BLaER1 (cell line): Measurements from ENCODE around the gene DNAJC21.

Source experiments
- H3K27ac ChIP-seq: shearing (Covaris generic); formaldehyde crosslinking; 2 replicates; pipeline ENCODE4 v1.8.1; 2022
- H3K27me3 ChIP-seq: shearing (Covaris generic); formaldehyde crosslinking; 2 replicates; pipeline ENCODE4 v1.8.1; 2022
- H3K36me3 ChIP-seq: shearing (Covaris generic); formaldehyde crosslinking; 2 replicates; pipeline ENCODE4 v1.8.1; 2022
- H3K4me1 ChIP-seq: shearing (Covaris generic); formaldehyde crosslinking; 2 replicates; pipeline ENCODE4 v1.8.1; 2022
- H3K4me2 ChIP-seq: shearing (Covaris generic); formaldehyde crosslinking; 2 replicates; pipeline ENCODE4 v1.8.1; 2022
- H3K4me3 ChIP-seq: shearing (Covaris generic); formaldehyde crosslinking; 2 replicates; pipeline ENCODE4 v1.8.1; 2022
- H3K9ac ChIP-seq: shearing (Covaris generic); formaldehyde crosslinking; 2 replicates; pipeline ENCODE4 v1.8.1; 2022
- H3K9me3 ChIP-seq: shearing (Covaris generic); formaldehyde crosslinking; 2 replicates; pipeline ENCODE4 v1.8.1; 2022
- H4K20me1 ChIP-seq: shearing (Covaris generic); formaldehyde crosslinking; 2 replicates; pipeline ENCODE4 v1.8.1; 2022
- Cebpa-rat ChIP-seq: shearing (Covaris generic); IDR thresholded peaks from 2 replicates; pipeline ENCODE4 v1.8.1; 2022

DNAJC21 gene

DNA sequence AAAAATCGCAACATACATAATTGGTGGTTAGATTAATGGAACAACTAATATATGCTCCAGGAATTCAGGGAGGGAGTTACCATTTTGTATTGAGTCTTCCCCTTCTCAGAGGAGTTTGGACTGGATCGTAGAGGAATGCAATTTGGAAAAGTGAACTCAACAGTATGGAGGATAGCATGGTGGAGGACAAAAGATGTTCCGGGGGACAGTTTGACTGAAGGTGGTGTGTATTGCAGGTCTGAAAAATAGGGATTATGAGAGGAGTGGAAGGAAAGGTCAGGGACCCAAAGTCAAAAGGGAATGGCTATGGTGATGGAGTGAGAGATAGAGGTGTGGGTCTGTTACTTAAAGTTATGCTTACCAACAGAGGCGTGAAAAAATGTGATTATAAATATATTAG, 1.5 kb downstream of the DNAJC21 start:
- Histone ChIP-seq H3K27ac (no peak overlapping the region; the same call in 1 of the 2 replicates), H3K36me3 (peaks cover 47% of the 10 kb centered on the region), H3K4me3 (peak overlapping the region; percentile 94), H3K9me3 (no peaks in the 10 kb centered on the region), H3K27me3 (no peaks in the 10 kb centered on the region), H3K4me1 (peaks cover 27% of the 10 kb centered on the region), H4K20me1 (peaks cover 54% of the 10 kb centered on the region), H3K9ac (peak overlapping the region; percentile 94), H3K4me2 (peak overlapping the region; percentile 81)
- TF ChIP-seq Cebpa-rat: no peak

GRCh38 chr5:34932947-34933346, 3.6 kb downstream of the DNAJC21 start:
- Histone ChIP-seq H3K36me3 (peaks cover 52% of the 10 kb centered on the region), H3K9me3 (no peaks in the 10 kb centered on the region), H3K4me3 (no peak overlapping the region), H3K27ac (no peak overlapping the region), H3K4me1 (peaks cover 27% of the 10 kb centered on the region), H4K20me1 (peaks cover 54% of the 10 kb centered on the region), H3K9ac (no peak overlapping the region), H3K27me3 (no peaks in the 10 kb centered on the region), H3K4me2 (no peak overlapping the region)
- TF ChIP-seq Cebpa-rat: no peak

DNA sequence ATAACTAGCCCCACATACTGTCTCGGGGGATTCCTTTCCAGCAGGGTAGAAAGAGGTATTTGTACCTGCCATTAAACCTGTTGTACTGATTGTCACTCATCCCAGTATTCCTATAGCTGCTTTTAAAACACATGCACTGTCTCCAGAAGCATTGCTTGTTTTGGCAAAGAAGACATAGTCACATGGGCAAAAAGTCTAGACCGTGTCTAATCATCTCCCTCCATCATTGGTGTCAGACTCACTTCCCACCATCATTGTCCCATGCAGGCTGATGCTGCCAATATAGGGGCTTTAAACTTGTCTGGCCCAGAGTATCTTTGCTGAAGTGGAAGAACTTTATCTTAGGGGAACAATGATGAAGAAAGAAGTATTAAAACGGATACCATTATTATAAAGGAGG, 12.6 kb downstream of the DNAJC21 start:
- no peaks in the 10 kb centered on the region for H3K4me1 ChIP-seq
- H3K27me3 ChIP-seq: no peaks in the 10 kb centered on the region
- H3K9me3 ChIP-seq: no peaks in the 10 kb centered on the region
- H3K36me3 ChIP-seq: peaks cover 91% of the 10 kb centered on the region
- H3K4me3 ChIP-seq: no peak overlapping the region
- H3K27ac ChIP-seq: no peak overlapping the region
- H3K4me2 ChIP-seq: no peak overlapping the region
- no peak overlapping the region for H3K9ac ChIP-seq
- H4K20me1 ChIP-seq: no peaks in the 10 kb centered on the region
- TF ChIP-seq Cebpa-rat: no peak

DNA sequence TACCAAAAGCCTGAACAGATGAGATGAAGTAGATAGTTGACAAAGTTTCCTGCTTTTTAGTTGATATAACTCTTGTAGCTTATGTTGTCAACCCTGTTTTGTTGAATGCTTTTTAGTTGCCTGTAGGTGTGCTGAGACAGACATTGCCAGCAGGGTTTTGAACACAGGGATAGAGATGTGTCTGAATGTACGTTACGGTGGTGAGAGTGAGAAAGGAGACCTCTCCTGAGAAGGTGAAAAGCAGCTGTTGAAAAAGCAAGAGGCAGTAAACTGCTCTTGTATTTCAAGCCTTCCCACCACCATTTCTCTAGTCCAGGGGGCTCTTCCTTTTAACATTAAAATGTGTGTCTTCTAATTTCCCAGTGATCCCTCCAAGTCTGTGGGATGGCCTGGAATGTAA, 14.7 kb downstream of the DNAJC21 start:
- H3K4me2 ChIP-seq: no peak overlapping the region
- H3K9me3 ChIP-seq: no peaks in the 10 kb centered on the region
- H3K27ac ChIP-seq: no peak overlapping the region
- H3K4me3 ChIP-seq: no peak overlapping the region
- H3K27me3 ChIP-seq: no peaks in the 10 kb centered on the region
- H3K9ac ChIP-seq: no peak overlapping the region
- no peaks in the 10 kb centered on the region for H3K4me1 ChIP-seq
- TF ChIP-seq Cebpa-rat: no peak
- H4K20me1 ChIP-seq: no peaks in the 10 kb centered on the region
- peaks cover 81% of the 10 kb centered on the region for H3K36me3 ChIP-seq

DNA sequence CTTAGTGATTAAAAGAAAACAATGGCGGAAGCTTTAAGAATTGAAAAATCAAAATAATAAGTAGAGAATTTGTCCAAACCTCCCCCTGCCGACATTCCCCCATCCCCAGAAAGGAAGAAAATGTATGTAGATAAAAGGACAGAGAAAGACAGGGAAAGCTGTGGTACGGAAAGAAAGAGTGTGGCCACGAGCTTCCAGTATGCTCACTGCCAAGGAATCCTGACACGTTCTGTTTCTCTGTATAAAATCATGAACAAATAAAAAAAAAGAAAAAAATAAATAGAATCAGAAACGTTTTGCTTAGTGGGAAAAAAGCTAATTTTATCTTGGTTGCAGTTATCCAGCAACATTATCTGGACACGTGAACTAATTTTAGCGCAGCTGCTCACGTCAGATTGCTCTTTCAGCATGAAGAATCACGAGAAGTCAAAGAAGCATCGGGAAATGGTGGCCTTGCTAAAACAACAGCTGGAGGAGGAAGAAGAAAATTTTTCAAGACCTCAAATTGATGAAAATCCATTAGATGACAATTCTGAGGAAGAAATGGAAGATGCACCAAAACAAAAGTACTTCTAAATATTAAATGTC, 15.2 kb downstream of the DNAJC21 start:
- Histone ChIP-seq H3K4me1 (no peaks in the 10 kb centered on the region), H3K4me2 (no peak overlapping the region), H3K9me3 (no peaks in the 10 kb centered on the region), H3K36me3 (peaks cover 81% of the 10 kb centered on the region), H3K4me3 (no peak overlapping the region), H3K27me3 (no peaks in the 10 kb centered on the region), H3K9ac (no peak overlapping the region), H4K20me1 (no peaks in the 10 kb centered on the region), H3K27ac (no peak overlapping the region)
- no peak for TF ChIP-seq Cebpa-rat

DNA sequence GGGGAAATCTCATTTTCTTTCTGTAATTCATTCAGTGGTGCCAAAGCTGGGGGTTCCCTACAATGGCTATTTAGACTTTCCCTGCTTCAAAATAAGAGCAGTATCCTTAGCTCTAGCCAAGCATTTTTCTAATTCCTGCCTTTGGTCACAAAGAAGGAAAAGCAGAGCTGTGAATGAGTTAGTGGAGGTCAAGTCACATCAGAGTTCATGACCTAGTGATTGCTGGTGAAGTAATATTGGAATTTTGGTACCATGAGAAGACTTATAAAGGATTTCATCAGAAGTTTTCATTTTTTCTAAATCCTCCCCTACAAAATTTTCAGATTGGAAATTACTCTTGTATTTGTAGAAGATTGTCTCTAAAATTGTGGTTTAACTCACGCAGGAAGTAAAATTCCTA, 28.0 kb downstream of the DNAJC21 start:
- no peak for TF ChIP-seq Cebpa-rat

DNA sequence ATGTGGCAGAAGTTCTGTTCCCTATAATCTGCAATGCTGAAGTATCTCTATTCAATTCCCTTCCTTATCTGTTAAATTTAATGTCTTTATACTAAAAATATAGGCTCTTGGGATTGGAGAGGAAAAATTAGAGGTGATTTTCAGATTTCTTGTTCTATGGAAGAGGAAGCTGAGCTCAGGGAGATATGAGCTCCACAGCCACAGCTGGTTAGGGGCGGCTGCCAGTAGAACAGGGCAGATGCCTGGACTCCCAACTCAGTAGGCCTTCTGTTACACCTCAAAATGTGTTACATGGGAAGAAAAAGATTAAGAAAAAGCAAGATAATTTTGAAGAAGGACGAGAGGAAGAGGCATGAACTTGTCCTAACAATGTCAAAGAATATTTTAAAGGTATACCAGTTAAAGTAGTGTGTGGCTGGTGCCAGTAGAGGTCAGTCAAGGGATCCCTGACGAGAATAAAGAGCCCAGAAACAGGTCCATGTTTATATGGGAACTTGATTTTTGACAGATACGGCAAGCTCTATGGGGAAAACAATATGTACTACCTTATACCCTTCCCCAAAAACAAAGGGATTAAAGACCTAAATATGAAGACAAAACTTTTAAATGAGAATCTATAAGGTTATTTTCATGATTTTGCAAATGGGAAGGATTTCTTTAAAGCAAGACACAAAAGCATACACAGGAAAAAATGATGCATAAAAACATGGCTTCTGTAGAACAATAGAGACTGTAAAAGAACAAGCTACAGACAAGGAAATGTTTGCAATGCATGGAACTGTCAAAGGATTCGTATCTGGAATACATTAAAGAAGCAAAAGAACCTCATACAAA, 28.7 kb downstream of the DNAJC21 start:
- no peaks in the 10 kb centered on the region for H3K4me1 ChIP-seq
- H3K36me3 ChIP-seq: peaks cover 22% of the 10 kb centered on the region
- H3K9ac ChIP-seq: no peak overlapping the region
- no peak overlapping the region for H3K4me2 ChIP-seq
- no peak overlapping the region for H3K4me3 ChIP-seq
- H3K9me3 ChIP-seq: no peaks in the 10 kb centered on the region
- H3K27me3 ChIP-seq: no peaks in the 10 kb centered on the region
- TF ChIP-seq Cebpa-rat: no peak
- no peak overlapping the region for H3K27ac ChIP-seq
- H4K20me1 ChIP-seq: no peaks in the 10 kb centered on the region

More for the DNA sequence above, 28.0 kb downstream of the DNAJC21 start:
- H3K4me3 ChIP-seq: no peak overlapping the region
- no peaks in the 10 kb centered on the region for H3K27me3 ChIP-seq
- no peaks in the 10 kb centered on the region for H3K4me1 ChIP-seq
- no peak overlapping the region for H3K4me2 ChIP-seq
- H3K36me3 ChIP-seq: peaks cover 30% of the 10 kb centered on the region
- no peak overlapping the region for H3K9ac ChIP-seq
- H3K27ac ChIP-seq: no peak overlapping the region
- no peaks in the 10 kb centered on the region for H4K20me1 ChIP-seq
- no peaks in the 10 kb centered on the region for H3K9me3 ChIP-seq

GRCh38 chr5:34959323-34959722, 30.0 kb downstream of the DNAJC21 start:
- Histone ChIP-seq H3K9me3 (no peaks in the 10 kb centered on the region), H3K27me3 (no peaks in the 10 kb centered on the region), H4K20me1 (no peaks in the 10 kb centered on the region), H3K4me3 (no peak overlapping the region), H3K4me2 (no peak overlapping the region), H3K9ac (no peak overlapping the region), H3K36me3 (peaks cover 12% of the 10 kb centered on the region), H3K4me1 (no peaks in the 10 kb centered on the region), H3K27ac (no peak overlapping the region)
- TF ChIP-seq Cebpa-rat: no peak

DNA sequence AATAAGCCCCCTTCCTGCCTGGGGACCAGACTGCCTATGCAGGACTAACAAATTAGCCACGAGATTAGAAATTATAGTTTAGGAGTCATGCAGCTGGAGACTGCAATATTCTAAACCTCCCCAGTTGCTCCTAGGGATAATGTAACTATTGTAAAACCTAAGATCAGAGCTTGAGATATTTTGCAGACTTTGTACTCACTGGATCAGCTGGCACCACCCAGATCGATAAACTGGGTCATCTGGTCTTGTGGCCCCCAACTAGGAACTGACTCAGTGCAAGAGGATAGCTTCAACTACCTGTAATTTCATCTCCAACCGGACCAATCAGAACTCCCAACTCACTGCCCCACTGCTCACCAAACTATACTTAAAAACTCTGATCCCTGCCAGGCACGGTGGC, 38.2 kb downstream of the DNAJC21 start:
- no peaks in the 10 kb centered on the region for H3K27me3 ChIP-seq
- no peaks in the 10 kb centered on the region for H4K20me1 ChIP-seq
- no peak overlapping the region for H3K4me3 ChIP-seq
- H3K4me2 ChIP-seq: no peak overlapping the region
- no peaks in the 10 kb centered on the region for H3K4me1 ChIP-seq
- no peak overlapping the region for H3K27ac ChIP-seq
- no peak for TF ChIP-seq Cebpa-rat
- H3K9ac ChIP-seq: no peak overlapping the region
- peaks cover 22% of the 10 kb centered on the region for H3K9me3 ChIP-seq
- peaks cover 9% of the 10 kb centered on the region; the same call in 1 of the 2 replicates for H3K36me3 ChIP-seq

- H4K20me1 ChIP-seq: no peaks in the 10 kb centered on the region
- peaks cover 22% of the 10 kb centered on the region for H3K9me3 ChIP-seq
- TF ChIP-seq Cebpa-rat: no peak
- H3K4me2 ChIP-seq: no peak overlapping the region
- no peak overlapping the region for H3K4me3 ChIP-seq
- H3K27ac ChIP-seq: no peak overlapping the region
- no peaks in the 10 kb centered on the region for H3K4me1 ChIP-seq
- H3K36me3 ChIP-seq: peaks cover 9% of the 10 kb centered on the region; the same call in 1 of the 2 replicates
- H3K27me3 ChIP-seq: no peaks in the 10 kb centered on the region
- H3K9ac ChIP-seq: no peak overlapping the region
These were observed 38.9 kb downstream of the DNAJC21 start for GRCh38 chr5:34968258-34968657.
